HG02852 (cell line): ENCODE results near the gene TMEM132A.

ENCODE experiments used
- ATAC-seq: cut with Tn5 transposase; IDR thresholded peaks from one replicate; pipeline ENCODE4 v1.9.1; 2021; ENCODE audit warnings: mild to moderate bottlenecking, moderate library complexity; ENCODE audit not compliant: unreplicated experiment

Gene TMEM132A

GRCh38 chr11:60919956-60920355 is 4.3 kb upstream of the TMEM132A start:
- ATAC-seq, result no peak

GRCh38 chr11:60921259-60921658 is 3.0 kb upstream of the TMEM132A start:
- ATAC-seq, result no peak

- ATAC-seq, result no peak
Observed at GRCh38 chr11:60921777-60922335, 2.4 kb upstream of the TMEM132A start.

GRCh38 chr11:60922906-60923305 is 1.4 kb upstream of the TMEM132A start:
- no peak for ATAC-seq

- ATAC-seq, result no peak
Observed at GRCh38 chr11:60923326-60923725, 934 bp upstream of the TMEM132A start.

- ATAC-seq, result no peak
Observed at GRCh38 chr11:60923800-60924109, 505 bp upstream of the TMEM132A start.

- ATAC-seq, result no peak
Observed at GRCh38 chr11:60924906-60925853, 920 bp downstream of the TMEM132A start.

- no peak for ATAC-seq
Observed at GRCh38 chr11:60925868-60926267, 1.6 kb downstream of the TMEM132A start.

- no peak for ATAC-seq
Observed at GRCh38 chr11:60926500-60926899, 2.2 kb downstream of the TMEM132A start.

- no peak for ATAC-seq
Observed at GRCh38 chr11:60927061-60927592, 2.9 kb downstream of the TMEM132A start.

GRCh38 chr11:60927600-60927999 is 3.3 kb downstream of the TMEM132A start:
- no peak for ATAC-seq

GRCh38 chr11:60928563-60929001 is 4.3 kb downstream of the TMEM132A start:
- no peak for ATAC-seq

GRCh38 chr11:60929764-60930163 is 5.5 kb downstream of the TMEM132A start:
- no peak for ATAC-seq

- no peak for ATAC-seq
Observed at GRCh38 chr11:60930394-60930793, 6.1 kb downstream of the TMEM132A start.

- no peak for ATAC-seq
Observed at GRCh38 chr11:60931917-60932316, 7.7 kb downstream of the TMEM132A start.

GRCh38 chr11:60932605-60933356 is 8.5 kb downstream of the TMEM132A start:
- no peak for ATAC-seq

GRCh38 chr11:60933416-60934123 is 9.3 kb downstream of the TMEM132A start:
- ATAC-seq, result no peak

GRCh38 chr11:60934124-60934789 is 10.0 kb downstream of the TMEM132A start:
- ATAC-seq, result no peak

- ATAC-seq, result no peak
Observed at GRCh38 chr11:60934790-60935605, 10.7 kb downstream of the TMEM132A start.
